ENCODE data around the gene TEAD1.

Gene TEAD1

GRCh38 chr11:12673924-12674570, at the start of gene TEAD1:
TSS of gene TEAD1 (plus strand) at chr11:12674421.
- peak; percentile 96 for DNase-seq (ENCODE audit: low spot score)

GRCh38 chr11:12624595-12624994, 49.6 kb upstream of the TEAD1 start:
- no peak for DNase-seq (ENCODE audit: low spot score)

DNA sequence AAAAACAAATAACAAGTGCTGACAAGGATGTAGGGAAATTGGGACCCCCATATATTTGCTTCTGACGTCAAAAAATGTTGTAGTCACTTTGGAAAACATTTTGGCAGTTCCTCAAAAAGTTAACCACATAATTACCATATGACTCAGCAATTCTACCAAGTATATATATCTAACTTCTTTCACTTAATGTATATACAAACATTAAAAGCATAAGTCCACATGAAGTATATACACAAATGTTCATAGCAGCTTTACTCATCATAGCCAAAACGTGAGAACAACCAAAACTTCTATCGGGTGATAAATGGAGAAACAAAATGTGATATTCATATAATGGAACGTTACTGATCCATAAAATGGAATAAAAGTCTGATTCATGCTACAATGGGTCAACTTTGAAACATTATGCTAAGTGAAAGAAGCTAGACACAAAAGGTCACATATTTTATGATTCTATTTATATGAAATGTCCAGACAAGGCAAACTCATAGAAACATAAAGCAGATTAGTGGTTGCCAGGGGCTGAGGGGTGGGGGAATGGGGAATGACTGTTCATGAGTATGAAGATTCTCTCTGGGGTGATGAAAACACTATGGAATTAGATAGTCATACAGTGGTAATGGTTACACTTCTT, 48.7 kb upstream of the TEAD1 start:
- no peak for DNase-seq (ENCODE audit: low spot score)

- DNase-seq (ENCODE audit: low spot score) = no peak
Measured at GRCh38 chr11:12626616-12627015, 47.6 kb upstream of the TEAD1 start.

DNA sequence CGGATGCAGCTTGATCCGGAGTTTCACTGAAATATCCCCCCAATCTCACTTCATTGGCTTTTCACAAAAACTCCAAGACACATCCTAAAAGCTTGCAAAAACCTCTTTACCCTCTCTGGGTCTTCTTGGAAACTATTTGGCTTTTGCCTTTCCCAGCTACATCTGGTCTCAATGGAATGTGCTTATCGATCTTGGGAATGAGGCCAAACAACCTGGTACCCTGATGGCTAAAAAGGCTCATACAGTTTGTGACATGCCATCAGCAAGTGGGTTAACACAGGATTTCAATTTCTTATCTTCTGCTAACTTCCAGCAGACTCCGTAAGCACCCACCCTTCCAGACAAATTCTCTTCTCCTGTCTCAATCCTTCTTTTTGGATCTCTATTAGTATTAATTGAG, 45.9 kb upstream of the TEAD1 start:
- DNase-seq (ENCODE audit: low spot score) = no peak

- DNase-seq (ENCODE audit: low spot score) = no peak
Measured at GRCh38 chr11:12629601-12630313, 44.5 kb upstream of the TEAD1 start.

- DNase-seq (ENCODE audit: low spot score) = no peak
Measured at GRCh38 chr11:12631651-12632050, 42.6 kb upstream of the TEAD1 start.

- no peak for DNase-seq (ENCODE audit: low spot score)
Measured at GRCh38 chr11:12634329-12634728, 39.9 kb upstream of the TEAD1 start.

DNA sequence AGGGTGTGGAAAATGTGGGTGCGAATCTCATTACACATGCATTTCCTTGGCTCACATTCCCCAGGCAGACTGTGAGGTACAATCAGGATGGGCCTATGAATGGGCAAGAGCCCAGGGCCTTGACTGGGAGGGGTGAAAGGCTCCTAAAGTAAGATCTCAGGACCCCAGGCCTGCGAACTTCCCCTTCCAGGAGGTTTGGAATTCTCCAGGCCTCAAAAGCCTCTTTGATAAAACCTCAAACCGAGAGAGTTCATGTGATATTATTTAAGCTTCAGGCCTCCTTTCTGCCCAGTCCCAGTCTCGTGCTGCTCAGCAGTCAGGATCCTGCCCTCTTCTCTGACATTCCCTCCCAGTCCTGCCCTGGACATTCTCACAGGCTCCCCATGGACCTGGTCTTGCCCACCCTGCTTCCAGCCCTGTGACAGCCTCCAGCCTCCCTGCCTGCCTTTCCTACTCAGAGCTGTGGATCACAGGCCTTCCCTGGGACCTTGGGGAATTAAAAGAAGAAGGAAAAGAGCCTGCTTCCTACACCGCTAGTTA, 37.3 kb upstream of the TEAD1 start:
- DNase-seq (ENCODE audit: low spot score) = peak; percentile 12

DNA sequence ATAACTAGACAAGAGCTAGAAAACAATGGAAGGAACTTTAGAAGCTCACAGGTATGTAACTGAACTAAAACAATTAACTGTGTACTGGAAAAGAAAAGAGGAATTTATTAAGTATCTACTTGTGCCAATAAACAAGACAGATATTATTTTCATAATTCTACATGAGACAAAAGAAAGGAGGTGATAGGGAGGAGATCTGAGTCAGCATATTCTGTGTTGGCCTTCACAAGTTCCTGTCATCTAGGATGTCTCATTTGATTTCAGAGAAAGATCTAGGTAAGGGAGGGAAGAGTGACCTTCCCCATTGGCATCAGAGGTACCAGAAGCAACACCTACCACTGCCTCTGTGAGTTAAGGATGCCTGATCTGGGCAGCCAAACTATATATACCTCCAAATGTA, 34.8 kb upstream of the TEAD1 start:
- no peak for DNase-seq (ENCODE audit: low spot score)

- DNase-seq (ENCODE audit: low spot score) = no peak
Measured at GRCh38 chr11:12640355-12640754, 33.9 kb upstream of the TEAD1 start.

DNA sequence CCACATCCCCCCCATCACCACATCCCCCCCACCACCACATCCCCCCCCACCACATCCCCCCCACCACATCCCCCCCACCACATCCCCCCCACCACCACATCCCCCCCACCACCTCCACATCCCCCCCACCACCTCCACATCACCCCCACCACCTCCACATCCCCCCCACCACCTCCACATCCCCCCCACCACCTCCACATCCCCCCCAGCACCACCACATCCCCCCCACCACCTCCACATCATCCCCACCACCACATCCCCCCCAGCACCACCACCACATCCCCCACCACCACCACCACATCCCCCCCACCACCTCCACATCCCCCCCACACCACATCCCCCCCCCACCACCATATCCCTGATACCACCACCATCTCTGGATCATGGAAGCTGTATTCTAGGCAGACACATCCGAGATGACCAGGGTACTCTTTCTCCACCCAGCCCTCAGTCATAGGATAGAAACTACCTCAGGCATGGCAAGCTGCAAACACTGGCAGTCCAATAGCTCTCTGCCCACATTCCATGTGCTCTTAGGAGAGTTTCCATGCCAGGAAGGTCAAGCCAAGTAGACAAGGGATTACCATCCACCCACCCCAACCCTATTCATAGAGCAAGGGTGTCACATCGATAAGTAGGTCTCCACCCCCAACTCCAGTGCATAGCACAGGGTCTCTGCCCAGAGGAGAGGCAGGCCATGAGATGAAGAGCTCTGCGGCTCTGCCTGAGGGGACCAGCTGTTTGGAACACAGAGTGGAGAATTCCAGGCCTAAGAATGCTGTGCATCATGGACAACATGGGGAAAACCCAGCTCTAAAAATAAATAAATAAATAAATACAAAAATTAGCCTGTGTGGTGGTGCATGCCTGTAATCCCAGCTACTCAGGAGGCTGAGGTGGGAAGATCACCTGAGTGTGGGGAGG, 33.0 kb upstream of the TEAD1 start:
- peak; percentile 14 for DNase-seq (ENCODE audit: low spot score)

GRCh38 chr11:12642040-12642439, 32.2 kb upstream of the TEAD1 start:
- peak; percentile 17 for DNase-seq (ENCODE audit: low spot score)

- DNase-seq (ENCODE audit: low spot score) = no peak
Measured at GRCh38 chr11:12642806-12643428, 31.3 kb upstream of the TEAD1 start.

DNA sequence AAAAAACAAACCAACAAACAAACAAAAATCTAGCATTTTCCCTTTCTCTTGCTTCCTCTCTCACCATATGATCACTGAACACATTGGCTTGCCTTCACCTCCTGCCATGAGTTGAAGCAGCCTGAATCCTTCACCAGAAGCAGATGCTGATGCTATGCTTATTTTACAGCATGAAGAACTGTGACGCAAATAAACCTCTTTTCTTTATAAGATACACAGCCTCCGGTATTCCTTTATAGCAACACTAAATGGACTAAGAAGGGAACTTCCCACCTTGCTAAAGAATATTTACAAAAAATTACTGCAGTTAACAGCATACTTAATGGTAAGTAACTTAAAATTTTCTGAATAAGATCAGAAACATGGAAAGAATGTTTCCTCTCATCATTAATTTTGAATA, 27.7 kb upstream of the TEAD1 start:
- DNase-seq (ENCODE audit: low spot score) = no peak

DNA sequence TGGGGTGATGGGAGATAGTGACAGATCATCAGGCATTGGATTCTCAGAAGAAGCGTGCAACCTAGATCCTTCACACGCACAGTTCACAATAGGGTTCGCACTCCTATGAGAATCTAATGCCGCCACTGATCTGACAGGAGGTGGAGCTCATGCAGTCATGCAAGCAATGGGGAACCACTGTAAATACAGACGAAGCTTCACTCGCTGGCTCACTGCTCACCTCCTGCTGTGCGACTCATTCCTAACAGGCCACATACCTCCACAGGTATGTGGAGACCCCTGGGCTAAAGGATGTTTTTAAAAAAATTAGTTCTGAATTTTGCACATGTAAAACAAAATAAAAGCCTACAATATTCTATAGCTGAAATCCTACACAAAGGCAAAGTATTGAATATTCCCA, 20.5 kb upstream of the TEAD1 start:
- peak; percentile 32 for DNase-seq (ENCODE audit: low spot score)

DNA sequence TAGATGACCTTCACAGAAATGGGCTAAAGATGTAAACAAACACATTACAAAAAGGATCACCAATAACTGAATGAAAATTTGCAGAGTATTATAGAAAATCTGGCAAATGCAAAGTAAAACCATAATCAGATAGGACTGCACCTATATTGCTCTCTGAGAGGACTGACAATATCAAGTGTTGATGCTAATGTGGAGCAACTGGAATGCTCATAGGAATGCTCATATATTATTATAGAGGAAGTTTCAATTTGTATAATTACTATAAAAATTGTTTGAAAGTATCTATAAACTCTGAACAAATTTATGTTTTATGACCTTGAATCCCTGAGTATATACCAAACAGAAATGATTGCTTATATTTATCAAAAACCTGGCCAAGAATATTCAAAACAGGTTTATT, 18.4 kb upstream of the TEAD1 start:
- no peak for DNase-seq (ENCODE audit: low spot score)

DNA sequence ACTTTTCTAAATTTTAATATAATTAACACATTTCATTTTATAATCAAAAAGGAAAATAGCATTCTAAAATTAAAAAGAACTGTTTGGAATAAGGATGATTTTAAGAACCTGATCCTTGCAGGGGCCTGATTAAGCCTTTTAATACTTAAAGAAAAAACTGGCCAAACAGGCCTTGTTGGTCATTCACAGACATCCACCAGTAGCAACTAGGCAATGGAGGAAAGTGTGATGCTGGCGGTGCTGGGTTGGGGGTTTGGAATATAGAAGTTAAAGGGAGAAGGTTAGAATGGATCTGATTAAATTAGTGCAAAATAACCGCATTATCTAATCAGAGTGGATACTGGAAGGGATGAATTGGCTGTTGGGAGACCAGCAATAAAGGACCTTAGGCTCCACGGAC, 16.9 kb upstream of the TEAD1 start:
- no peak for DNase-seq (ENCODE audit: low spot score)

DNA sequence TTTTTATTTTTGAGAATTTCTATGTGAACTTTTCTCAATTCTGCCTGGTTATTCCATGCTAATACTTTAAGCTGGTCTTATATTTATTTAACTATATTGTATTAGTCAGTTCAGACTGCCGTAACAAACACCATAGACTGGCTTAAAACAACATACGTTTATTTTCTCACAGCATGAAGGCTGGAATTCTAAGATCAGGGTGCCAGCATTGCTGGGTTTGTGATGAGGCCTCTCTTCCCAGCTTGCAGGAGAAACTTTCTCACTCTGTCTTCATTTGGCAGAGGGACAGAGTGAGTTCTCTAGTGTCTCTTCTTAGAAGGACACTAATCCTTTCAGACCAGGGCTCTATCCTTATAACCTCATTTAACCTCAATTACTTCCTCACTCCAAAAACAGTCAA, 16.2 kb upstream of the TEAD1 start:
- no peak for DNase-seq (ENCODE audit: low spot score)

DNA sequence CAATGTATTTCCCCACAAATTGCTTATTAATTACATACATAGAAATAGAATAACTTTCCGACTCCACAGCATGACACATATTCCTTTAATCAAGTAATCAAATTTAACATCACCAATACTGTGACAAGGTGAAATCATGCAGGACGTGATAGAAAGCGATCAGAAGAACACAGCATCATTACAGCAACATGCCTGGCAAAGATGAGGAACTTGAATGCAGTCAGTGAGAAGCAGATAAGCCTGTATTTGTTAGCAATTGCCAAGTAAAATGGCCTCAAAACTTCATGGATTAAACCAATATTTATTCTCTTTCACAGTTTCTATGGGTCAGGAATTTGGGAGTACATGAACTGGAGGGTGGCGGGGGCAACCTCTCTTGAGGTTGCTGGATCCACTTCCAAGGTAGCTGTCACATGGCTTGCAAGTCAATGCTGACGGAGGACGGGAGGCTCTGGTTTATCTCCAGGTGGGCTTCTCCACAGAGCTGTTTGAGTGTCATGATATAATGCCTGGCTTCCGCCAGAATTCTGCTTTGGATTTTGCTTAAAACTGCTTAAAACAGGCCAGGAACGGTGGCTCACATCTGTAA, 12.0 kb upstream of the TEAD1 start:
- DNase-seq (ENCODE audit: low spot score) = no peak

DNA sequence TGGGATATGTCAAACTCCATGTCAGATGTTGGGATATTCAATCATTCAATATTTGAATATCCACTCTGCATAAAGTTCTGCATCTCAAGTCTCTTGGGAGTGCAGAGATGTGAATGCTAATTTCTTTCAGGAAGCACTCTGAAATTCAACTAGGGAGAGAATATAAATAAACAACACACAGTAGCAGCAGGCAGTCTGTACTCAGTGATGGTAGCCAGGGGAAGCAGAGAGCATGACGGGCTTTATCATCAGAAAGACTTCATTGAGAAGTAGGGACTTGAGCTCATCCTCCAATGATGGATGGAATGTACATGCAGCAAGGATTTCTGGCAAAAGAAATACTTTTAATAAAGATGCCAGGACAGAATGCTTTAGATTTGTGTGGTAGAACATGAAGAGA, 9.8 kb upstream of the TEAD1 start:
- no peak for DNase-seq (ENCODE audit: low spot score)

Data from iPS-NIHi11 (cell line).